GM21723 (cell line): ENCODE data around the gene SYT13.

ENCODE experiments used
- ATAC-seq: cut with Tn5 transposase; IDR thresholded peaks from one replicate; pipeline ENCODE4 v1.9.1; 2021; ENCODE audit warnings: mild to moderate bottlenecking, moderate library complexity; ENCODE audit not compliant: unreplicated experiment

Gene SYT13

GRCh38 chr11:45224766-45225165 is 61.4 kb downstream of the SYT13 start:
- ATAC-seq, result no peak

GRCh38 chr11:45223496-45223895 is 62.6 kb downstream of the SYT13 start:
- no peak for ATAC-seq

GRCh38 chr11:45219411-45219810 is 66.7 kb downstream of the SYT13 start:
- no peak for ATAC-seq

GRCh38 chr11:45218705-45219104 is 67.4 kb downstream of the SYT13 start:
- no peak for ATAC-seq

GRCh38 chr11:45217991-45218390 is 68.2 kb downstream of the SYT13 start:
- ATAC-seq, result no peak

GRCh38 chr11:45216901-45217300 is 69.2 kb downstream of the SYT13 start:
- ATAC-seq, result no peak

- ATAC-seq, result no peak
These were observed 70.1 kb downstream of the SYT13 start for GRCh38 chr11:45216031-45216430.

GRCh38 chr11:45215098-45215865 is 70.9 kb downstream of the SYT13 start:
- no peak for ATAC-seq

- no peak for ATAC-seq
These were observed 72.4 kb downstream of the SYT13 start for GRCh38 chr11:45213717-45214116.

GRCh38 chr11:45213316-45213665 is 72.8 kb downstream of the SYT13 start:
- no peak for ATAC-seq

GRCh38 chr11:45212566-45213315 is 73.4 kb downstream of the SYT13 start:
- ATAC-seq, result no peak

- ATAC-seq, result no peak
These were observed 74.4 kb downstream of the SYT13 start for GRCh38 chr11:45211732-45212131.

GRCh38 chr11:45210846-45211245 is 75.3 kb downstream of the SYT13 start:
- ATAC-seq, result no peak

GRCh38 chr11:45209891-45210699 is 76.0 kb downstream of the SYT13 start:
- no peak for ATAC-seq

GRCh38 chr11:45209000-45209879 is 76.9 kb downstream of the SYT13 start:
- no peak for ATAC-seq

- ATAC-seq, result no peak
These were observed 78.0 kb downstream of the SYT13 start for GRCh38 chr11:45208135-45208534.

GRCh38 chr11:45205978-45206377 is 80.2 kb downstream of the SYT13 start:
- ATAC-seq, result no peak

GRCh38 chr11:45204761-45205160 is 81.4 kb downstream of the SYT13 start:
- ATAC-seq, result no peak

GRCh38 chr11:45193695-45194094 is 92.4 kb downstream of the SYT13 start:
- no peak for ATAC-seq
